GM23248 (cell line): ENCODE results near the gene DNAAF3.

Experiments used
- EZH2 ChIP-seq: fragments of 200-600 bp; sonication (generic); IDR thresholded peaks from 2 replicates; pipeline ENCODE4 v1.6.1; 2018; ENCODE audit warnings: antibody characterized with exemption, mild to moderate bottlenecking; ENCODE audit not compliant: insufficient read depth, poor library complexity, severe bottlenecking
- EZH2phosphoT487 ChIP-seq: fragments of 200-600 bp; sonication (generic); IDR thresholded peaks from 2 replicates; pipeline ENCODE4 v1.6.1; 2018; ENCODE audit warnings: antibody characterized with exemption, moderate library complexity, mild to moderate bottlenecking, low read depth; ENCODE audit not compliant: insufficient read depth

GRCh38 chr19:55212447-55212846, 46.0 kb upstream of the DNAAF3 start:
- TF ChIP-seq EZH2 (no peak), EZH2phosphoT487 (no peak)
